Gastrocnemius medialis (tissue), 4 donors: ENCODE data around the gene PXDN.
"Not testable (repeated sequence)": the region's sequence is repeated elsewhere in the genome, so short reads cannot be mapped to it uniquely, and the experiment has no call there.

Experiments used
- POLR2A ChIP-seq, 2 donors: fragments of 450-650 bp; IDR thresholded peaks; one replicate each; pipeline ENCODE4 v1.6.1; 2017; ENCODE audit warnings: antibody characterized with exemption in 2 of 2, mild to moderate bottlenecking in 2 of 2, moderate library complexity in 2 of 2
- TF ChIP-seq, protein P1 (sequence below), 5 experiments: fragments of 450-650 bp in 3 of 5; fragments of 200-600 bp in 2 of 5; sonication (generic) in 2 of 5; IDR thresholded peaks in 4 of 5; conservative IDR thresholded peaks in 1 of 5; 1 replicate in 4 of 5; 2 replicates in 1 of 5; pipeline ENCODE4 v1.5.1; 2016 to 2019; ENCODE audit warnings: antibody characterized with exemption in 5 of 5, mild to moderate bottlenecking in 3 of 5, moderate library complexity in 3 of 5

DNA sequence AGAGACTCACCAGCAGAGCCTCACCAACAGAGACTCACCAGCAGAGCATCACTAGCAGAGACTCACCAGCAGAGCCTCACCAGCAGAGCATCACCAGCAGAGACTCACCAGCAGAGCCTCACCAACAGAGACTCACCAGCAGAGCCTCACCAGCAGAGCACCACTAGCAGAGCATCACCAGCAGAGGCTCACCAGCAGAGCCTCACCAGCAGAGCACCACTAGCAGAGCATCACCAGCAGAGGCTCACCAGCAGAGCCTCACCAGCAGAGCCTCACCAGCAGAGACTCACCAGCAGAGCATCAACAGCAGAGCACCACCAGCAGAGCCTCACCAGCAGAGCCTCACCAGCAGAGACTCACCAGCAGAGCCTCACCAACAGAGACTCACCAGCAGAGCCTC lies 35.7 kb upstream of the PXDN start:
- TF ChIP-seq, protein P1, sequence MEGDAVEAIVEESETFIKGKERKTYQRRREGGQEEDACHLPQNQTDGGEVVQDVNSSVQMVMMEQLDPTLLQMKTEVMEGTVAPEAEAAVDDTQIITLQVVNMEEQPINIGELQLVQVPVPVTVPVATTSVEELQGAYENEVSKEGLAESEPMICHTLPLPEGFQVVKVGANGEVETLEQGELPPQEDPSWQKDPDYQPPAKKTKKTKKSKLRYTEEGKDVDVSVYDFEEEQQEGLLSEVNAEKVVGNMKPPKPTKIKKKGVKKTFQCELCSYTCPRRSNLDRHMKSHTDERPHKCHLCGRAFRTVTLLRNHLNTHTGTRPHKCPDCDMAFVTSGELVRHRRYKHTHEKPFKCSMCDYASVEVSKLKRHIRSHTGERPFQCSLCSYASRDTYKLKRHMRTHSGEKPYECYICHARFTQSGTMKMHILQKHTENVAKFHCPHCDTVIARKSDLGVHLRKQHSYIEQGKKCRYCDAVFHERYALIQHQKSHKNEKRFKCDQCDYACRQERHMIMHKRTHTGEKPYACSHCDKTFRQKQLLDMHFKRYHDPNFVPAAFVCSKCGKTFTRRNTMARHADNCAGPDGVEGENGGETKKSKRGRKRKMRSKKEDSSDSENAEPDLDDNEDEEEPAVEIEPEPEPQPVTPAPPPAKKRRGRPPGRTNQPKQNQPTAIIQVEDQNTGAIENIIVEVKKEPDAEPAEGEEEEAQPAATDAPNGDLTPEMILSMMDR (IDR thresholded peaks at IDR 0.05 in 4 of 5, conservative IDR thresholded peaks at IDR 0.05 in 1 of 5) = not testable (repeated sequence)
- TF ChIP-seq POLR2A (IDR thresholded peaks at IDR 0.05) = not testable (repeated sequence)
